H7 (cell line): ENCODE measurements around the gene FAM161B. TPM values are rescaled to one million over a fixed set of nuclear protein-coding genes. Genes with fewer than 3 reads are reported as not detected.

Experiments
- total RNA-seq: library from RNA; depleted of rRNA; stranded (reverse); fragments of >200 nt; shearing (Covaris generic); gene quantifications from 2 replicates; pipeline ENCODE4 v1.2.3, GENCODE V29; 2014; rRNA removed

Gene FAM161B
- total RNA-seq, 1 experiment from 2014 or later, result 0.45 TPM

Other genes starting within 250 kb of the FAM161B start
- gene PNMA1, start 235.7 kb downstream of the FAM161B start, total RNA-seq, result 18.0 and 18.1 TPM in 2 replicates
- 13.8 and 21.8 TPM in 2 replicates for gene PTGR2, start 98.3 kb downstream of the FAM161B start, total RNA-seq
- 27.2 and 31.0 TPM in 2 replicates for gene ZNF410, start 63.2 kb downstream of the FAM161B start, total RNA-seq
- 11.3 and 17.1 TPM in 2 replicates for gene COQ6, start 208 bp upstream of the FAM161B start, total RNA-seq
- gene ENTPD5, start 69.2 kb upstream of the FAM161B start, total RNA-seq, result 4.5 and 6.8 TPM in 2 replicates
- gene BBOF1, start 69.3 kb upstream of the FAM161B start, total RNA-seq, result 0.31 and 0.44 TPM in 2 replicates
- gene ALDH6A1, start 134.4 kb upstream of the FAM161B start, total RNA-seq, result 15.6 and 27.2 TPM in 2 replicates
- gene LIN52, start 134.9 kb upstream of the FAM161B start, total RNA-seq, result 13.3 and 18.3 TPM in 2 replicates